T-cell (primary cell): ENCODE data around the gene HOXB7. TPM values are rescaled to one million over a fixed set of nuclear protein-coding genes. Genes with fewer than 3 reads are reported as not detected.

ENCODE experiments used
- ATAC-seq, 4 experiments: fragments of 200-7000 bp in 3 of 4; fragments of 150-1000 bp in 1 of 4; cut with Tn5 transposase; replicated peaks in 1 of 4; 1 replicate in 3 of 4; 2 replicates in 1 of 4; pipeline ENCODE4 v1.10.0; 2021; ENCODE audit warnings: moderate library complexity in 3 of 4, mild to moderate bottlenecking in 2 of 4, moderate number of reproducible peaks in 1 of 4
- CTCF ChIA-PET, 2 donors: fragments of 300-600 bp; sonication (Branson Sonifier 250); formaldehyde crosslinking; loops; one replicate each; lab custom pipeline; 2022; ENCODE audit warnings: antibody characterized with exemption in 2 of 2; lab: Charles Lee
- POLR2A ChIA-PET, 2 donors: fragments of 300-600 bp; sonication (Branson Sonifier 250); formaldehyde crosslinking; loops; one replicate each; lab custom pipeline; 2022; ENCODE audit warnings: antibody characterized with exemption in 2 of 2; lab: Charles Lee
- DNase-seq, 35 experiments: peaks; one replicate each; pipeline versions ENCODE4 v3.0.0 to v3.0.0-alpha.2; 2013 to 2023
- H3K27ac ChIP-seq: one replicate; pipeline ENCODE4 v1.5.1; 2013; ENCODE audit warnings: low read length
- H3K27me3 ChIP-seq, 2 experiments: replicated peaks in 1 of 2; 1 replicate in 1 of 2; 2 replicates in 1 of 2; pipeline versions ENCODE4 v1.6.1 to v1.7.0; 2013; ENCODE audit warnings: low read length in 1 of 2, mixed read lengths in 1 of 2; ENCODE audit not compliant: control insufficient read depth in 2 of 2, insufficient read depth in 2 of 2; ENCODE audit errors: extremely low read depth in 1 of 2
- H3K36me3 ChIP-seq, 2 donors: 1 replicate in 1 of 2; 2 replicates in 1 of 2; pipeline versions ENCODE4 v1.6.1 to v1.7.0; 2013; ENCODE audit warnings: low read length in 1 of 2; ENCODE audit not compliant: control insufficient read depth in 2 of 2, insufficient read depth in 1 of 2; ENCODE audit errors: extremely low read depth in 1 of 2
- H3K4me1 ChIP-seq, 2 experiments: 1 replicate in 1 of 2; 2 replicates in 1 of 2; pipeline versions ENCODE4 v1.6.1 to v1.7.0; 2013; ENCODE audit warnings: low read length in 2 of 2, mixed read lengths in 1 of 2; ENCODE audit not compliant: insufficient read depth in 2 of 2, control insufficient read depth in 1 of 2; ENCODE audit errors: extremely low read depth in 1 of 2
- H3K4me3 ChIP-seq, 2 donors: 1 replicate in 1 of 2; 2 replicates in 1 of 2; pipeline versions ENCODE4 v1.5.1 to v1.7.0; 2013; ENCODE audit warnings: mild to moderate bottlenecking in 2 of 2, low read length in 1 of 2, moderate library complexity in 1 of 2; ENCODE audit not compliant: control insufficient read depth in 1 of 2; ENCODE audit errors: extremely low read depth in 1 of 2
- H3K9me3 ChIP-seq: 2 replicates; pipeline ENCODE4 v1.7.0; 2013
- H3K27ac Mint-ChIP-seq, 2 donors: one replicate each; pipeline ENCODE4 v1.8.0; 2020 to 2021; ENCODE audit warnings: mild to moderate bottlenecking in 2 of 2, mixed read lengths in 2 of 2
- H3K27me3 Mint-ChIP-seq, 2 donors: one replicate each; pipeline ENCODE4 v1.8.0; 2021 to 2022; ENCODE audit warnings: mixed read lengths in 2 of 2
- H3K36me3 Mint-ChIP-seq: one replicate; pipeline ENCODE4 v1.8.0; 2021; ENCODE audit warnings: mixed read lengths
- H3K4me1 Mint-ChIP-seq, 3 donors: one replicate each; pipeline ENCODE4 v1.8.0; 2020 to 2022; ENCODE audit warnings: mixed read lengths in 3 of 3, mild to moderate bottlenecking in 1 of 3
- H3K4me3 Mint-ChIP-seq, 3 donors: one replicate each; pipeline ENCODE4 v1.8.0; 2020 to 2022; ENCODE audit warnings: mild to moderate bottlenecking in 3 of 3, mixed read lengths in 3 of 3, moderate library complexity in 3 of 3
- H3K9me3 Mint-ChIP-seq, 3 donors: one replicate each; pipeline ENCODE4 v1.8.0; 2020 to 2022; ENCODE audit warnings: mixed read lengths in 3 of 3
- WGBS: methylation state at CpG from one replicate; pipeline ENCODE4 v1.1.5; 2013; ENCODE audit warnings: missing lambda C conversion rate; ENCODE audit not compliant: insufficient coverage; 5-methylcytosine and 5-hydroxymethylcytosine counted together
- total RNA-seq, 35 experiments: library from RNA in 6 of 35; stranded (reverse) in 6 of 35; fragments of 120-200 nt in 1 of 35; gene quantifications; one replicate each; pipeline versions ENCODE4 v1.2.1 to v1.2.4 and lab custom pipeline; 2013 to 2026

The HOXB7 gene
- total RNA-seq, 5 donors from 2014 or later (not counting 1 experiment from before 2014, with no cell fraction given), result 0.47 to 0.66 (median 0.60) TPM; not detected in 2

GRCh38 chr17:48612456-48612853, 1.6 kb upstream of the HOXB7 start:
- Histone ChIP-seq H3K27me3 (peaks cover 22 to 92% of the 10 kb centered on the region in 2 experiments), H3K9me3 (no peaks in the 10 kb centered on the region), H3K36me3 (no peaks in the 10 kb centered on the region), H3K4me3 (peak overlapping the region; percentile 53 to 81), H3K27ac (no peak overlapping the region), H3K4me1 (peaks cover 20 to 64% of the 10 kb centered on the region in 2 experiments)
- peak in 2 of 4 experiments; percentile 10 to 23 for ATAC-seq
- ChIA-PET POLR2A (interaction anchor here in 1 of 2 donors (0.6 kb wide), 1 partner anchor 388 kb away, joined by 4 read pairs; no protein-coding TSS in a partner anchor), CTCF (interaction anchor here (0.5 to 1.0 kb wide), 11 partner anchors 8 to 408 kb away, joined by 3 to 10 read pairs (median 4); partner anchors contain the start of genes HOXB5 (in 1 of the 2), HOXB6 (in 1 of the 2) and HOXB9 (in 1 of the 2))
- WGBS, result 1% methylated on average over 11 of the region's 15 CpGs
- Mint-ChIP-seq H3K4me3 (peak overlapping the region; percentile 74 to 92 (median 82)), H3K27ac (peak overlapping the region in 1 of 2 donors; percentile 65), H3K9me3 (no peaks in the 10 kb centered on the region), H3K27me3 (peaks cover 65 to 81% of the 10 kb centered on the region in 2 donors), H3K36me3 (no peaks in the 10 kb centered on the region), H3K4me1 (peaks cover 37 to 53% (median 48%) of the 10 kb centered on the region in 3 donors)
- peak in 1 of 35 experiments; percentile 40 for DNase-seq

- CTCF ChIA-PET, result interaction anchor here in 1 of 2 donors (0.6 kb wide), 1 partner anchor 330 kb away, joined by 10 read pairs; no protein-coding TSS in a partner anchor
- peak in 1 of 4 experiments; percentile 18 for ATAC-seq
- Histone ChIP-seq H3K27ac (no peak overlapping the region), H3K9me3 (no peaks in the 10 kb centered on the region), H3K4me3 (peak overlapping the region; percentile 59 to 81), H3K36me3 (no peaks in the 10 kb centered on the region), H3K4me1 (peaks cover 20 to 64% of the 10 kb centered on the region in 2 experiments), H3K27me3 (peaks cover 22 to 91% of the 10 kb centered on the region in 2 experiments)
- H3K36me3 Mint-ChIP-seq, result no peaks in the 10 kb centered on the region
- peaks cover 32 to 47% (median 43%) of the 10 kb centered on the region in 3 donors for H3K4me1 Mint-ChIP-seq
- no peak overlapping the region for H3K27ac Mint-ChIP-seq
- H3K27me3 Mint-ChIP-seq, result peaks cover 65 to 80% of the 10 kb centered on the region in 2 donors
- POLR2A ChIA-PET, result no interaction called here
- H3K4me3 Mint-ChIP-seq, result peak overlapping the region; percentile 87 to 93 (median 92)
- 2% methylated on average over 21 of the region's 36 CpGs for WGBS
- peak in 1 of 35 experiments; percentile 41 for DNase-seq
- H3K9me3 Mint-ChIP-seq, result no peaks in the 10 kb centered on the region
These were observed 1.1 kb upstream of the HOXB7 start for GRCh38 chr17:48611681-48612455.

GRCh38 chr17:48611213-48611612, 396 bp upstream of the HOXB7 start:
- DNase-seq (no peak), ATAC-seq (no peak)
- H3K36me3 Mint-ChIP-seq, result no peaks in the 10 kb centered on the region
- peaks cover 68 to 79% of the 10 kb centered on the region in 2 donors for H3K27me3 Mint-ChIP-seq
- Histone ChIP-seq H3K27me3 (peaks cover 25 to 91% of the 10 kb centered on the region in 2 experiments), H3K9me3 (no peaks in the 10 kb centered on the region), H3K4me1 (peaks cover 20 to 64% of the 10 kb centered on the region in 2 experiments), H3K27ac (no peak overlapping the region), H3K36me3 (no peaks in the 10 kb centered on the region), H3K4me3 (peak overlapping the region; percentile 81 to 89)
- ChIA-PET POLR2A (no interaction called here), CTCF (no interaction called here)
- H3K9me3 Mint-ChIP-seq, result no peaks in the 10 kb centered on the region
- H3K27ac Mint-ChIP-seq, result peak overlapping the region; percentile 52 to 59
- H3K4me3 Mint-ChIP-seq, result peak overlapping the region; percentile 87 to 93 (median 92)
- WGBS, result under 1% methylated on average over 10 of the region's 22 CpGs
- H3K4me1 Mint-ChIP-seq, result peaks cover 32 to 45% (median 43%) of the 10 kb centered on the region in 3 donors

GRCh38 chr17:48609759-48610281, 997 bp downstream of the HOXB7 start:
- peaks cover 30 to 41% (median 34%) of the 10 kb centered on the region in 3 donors for H3K4me1 Mint-ChIP-seq
- peak overlapping the region; percentile 87 to 93 (median 92) for H3K4me3 Mint-ChIP-seq
- Histone ChIP-seq H3K4me3 (peak overlapping the region; percentile 81 to 89), H3K27ac (no peak overlapping the region), H3K9me3 (no peaks in the 10 kb centered on the region), H3K27me3 (peaks cover 28 to 90% of the 10 kb centered on the region in 2 experiments), H3K4me1 (peaks cover 20 to 56% of the 10 kb centered on the region in 2 experiments), H3K36me3 (no peaks in the 10 kb centered on the region)
- DNase-seq, result no peak
- H3K27me3 Mint-ChIP-seq, result peaks cover 63 to 77% of the 10 kb centered on the region in 2 donors
- WGBS, result 10% methylated on average over 11 of the region's 15 CpGs
- CTCF ChIA-PET, result interaction anchor here in 1 of 2 donors (0.6 kb wide), 2 partner anchors 8 to 732 kb away, joined by 3 read pairs; no protein-coding TSS in a partner anchor
- POLR2A ChIA-PET, result no interaction called here
- no peaks in the 10 kb centered on the region for H3K36me3 Mint-ChIP-seq
- no peak overlapping the region for H3K27ac Mint-ChIP-seq
- ATAC-seq, result no peak
- H3K9me3 Mint-ChIP-seq, result no peaks in the 10 kb centered on the region

GRCh38 chr17:48609033-48609432, 1.8 kb downstream of the HOXB7 start:
- ChIA-PET POLR2A (no interaction called here), CTCF (no interaction called here)
- no peak for DNase-seq
- Mint-ChIP-seq H3K4me1 (peaks cover 30 to 33% (median 31%) of the 10 kb centered on the region in 3 donors), H3K36me3 (no peaks in the 10 kb centered on the region), H3K27ac (peak overlapping the region in 1 of 2 donors; percentile 7), H3K27me3 (peaks cover 67 to 80% of the 10 kb centered on the region in 2 donors), H3K4me3 (peak overlapping the region in 2 of 3 donors; percentile 25 to 92), H3K9me3 (no peaks in the 10 kb centered on the region)
- H3K36me3 ChIP-seq, result no peaks in the 10 kb centered on the region
- ATAC-seq, result no peak
- no peak overlapping the region for H3K27ac ChIP-seq
- H3K9me3 ChIP-seq, result no peaks in the 10 kb centered on the region
- peaks cover 28 to 90% of the 10 kb centered on the region in 2 experiments for H3K27me3 ChIP-seq
- peaks cover 17 to 56% of the 10 kb centered on the region in 2 experiments for H3K4me1 ChIP-seq
- no peak overlapping the region for H3K4me3 ChIP-seq

- no peak overlapping the region for H3K27ac Mint-ChIP-seq
- Histone ChIP-seq H3K36me3 (no peaks in the 10 kb centered on the region), H3K4me3 (no peak overlapping the region), H3K27ac (no peak overlapping the region), H3K4me1 (peaks cover 16 to 56% of the 10 kb centered on the region in 2 experiments), H3K27me3 (peaks cover 31 to 90% of the 10 kb centered on the region in 2 experiments), H3K9me3 (no peaks in the 10 kb centered on the region)
- peaks cover 66 to 80% of the 10 kb centered on the region in 2 donors for H3K27me3 Mint-ChIP-seq
- peak overlapping the region in 1 of 3 donors; percentile 92 for H3K4me3 Mint-ChIP-seq
- ATAC-seq (no peak), DNase-seq (no peak)
- ChIA-PET CTCF (no interaction called here), POLR2A (no interaction called here)
- WGBS, result no CpG with 5 or more reads among the region's 1 CpG
- no peaks in the 10 kb centered on the region for H3K36me3 Mint-ChIP-seq
- H3K4me1 Mint-ChIP-seq, result peaks cover 26 to 28% (median 27%) of the 10 kb centered on the region in 3 donors
- H3K9me3 Mint-ChIP-seq, result no peaks in the 10 kb centered on the region
These were observed 2.4 kb downstream of the HOXB7 start for GRCh38 chr17:48608494-48608834.
